Astrocyte (in vitro differentiated cells and primary cell): Measurements from ENCODE around the gene SGSM2.

ENCODE experiments used
- CTCF ChIP-seq: IDR thresholded peaks from 2 replicates; pipeline ENCODE4 v1.5.1; 2011; ENCODE audit warnings: low read depth, mild to moderate bottlenecking, inconsistent platforms, low read length, moderate library complexity; ENCODE audit not compliant: insufficient read depth
- EZH2 ChIP-seq: IDR thresholded peaks from 2 replicates; pipeline ENCODE4 v1.6.1; 2012; ENCODE audit warnings: mild to moderate bottlenecking, low read length, inconsistent platforms; ENCODE audit not compliant: insufficient read depth

- no peak for TF ChIP-seq CTCF
- TF ChIP-seq EZH2 = no peak
These were observed 63.6 kb downstream of the SGSM2 start, which contains the start of gene MNT for GRCh38 chr17:2400877-2401425.
